LNCaP clone FGC (cell line): ENCODE results near the gene EIF1AD.

Source experiments
- DNase-seq: peaks from one replicate; pipeline ENCODE4 v3.0.0-alpha.2; 2011; ENCODE audit warnings: low read depth
- H3K4me3 ChIP-seq: 2 replicates; pipeline ENCODE4 v1.5.1; 2011; ENCODE audit warnings: mild to moderate bottlenecking, low read depth, low read length, control low read depth
- TF ChIP-seq, protein P1 (sequence below): IDR thresholded peaks from 2 replicates; pipeline ENCODE4 v1.5.1; 2012; ENCODE audit warnings: mild to moderate bottlenecking; ENCODE audit not compliant: control insufficient read depth, insufficient read depth; ENCODE audit errors: extremely low read depth

EIF1AD gene, protein sequence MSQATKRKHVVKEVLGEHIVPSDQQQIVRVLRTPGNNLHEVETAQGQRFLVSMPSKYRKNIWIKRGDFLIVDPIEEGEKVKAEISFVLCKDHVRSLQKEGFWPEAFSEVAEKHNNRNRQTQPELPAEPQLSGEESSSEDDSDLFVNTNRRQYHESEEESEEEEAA

DNA sequence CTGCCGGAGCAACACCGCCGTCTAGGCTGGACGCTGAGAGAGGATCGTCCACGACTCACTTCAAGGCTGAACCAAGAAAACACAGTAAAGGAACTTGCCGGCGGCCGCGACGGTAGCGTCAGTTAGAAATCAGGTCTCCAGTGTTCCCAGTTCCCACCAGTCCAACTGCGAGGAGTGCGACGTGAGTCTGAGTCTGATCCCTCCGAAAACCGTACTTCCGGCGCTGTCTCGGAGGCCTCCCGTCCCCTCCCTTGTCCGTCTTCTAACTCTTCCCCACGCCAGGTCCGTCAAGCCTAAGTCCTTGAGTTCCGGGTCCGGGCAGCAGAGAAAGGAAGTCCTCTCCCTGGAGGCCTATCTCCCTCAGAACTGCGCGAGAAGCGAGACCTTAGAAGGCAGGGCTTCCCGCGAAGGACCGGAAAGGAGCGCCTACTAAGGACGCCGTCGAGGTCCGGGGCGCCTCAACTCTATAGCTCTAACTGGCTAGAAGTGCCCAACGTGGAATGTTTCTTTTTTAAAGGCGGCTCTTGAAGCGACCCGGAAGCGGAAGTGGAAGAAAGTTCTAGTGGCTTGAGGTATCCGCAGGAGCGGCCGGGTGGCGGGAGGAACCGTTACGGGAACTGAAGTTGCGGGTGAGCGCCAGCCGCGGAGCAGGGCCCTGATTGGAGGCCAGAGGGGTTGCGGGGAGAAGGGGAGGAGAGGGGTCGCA lies at the start of gene EIF1AD, which contains the start of gene BANF1:
Gene EIF1AD, minus strand, starts transcription at position 216 of the 706 bp plus-strand sequence. CDS start 1,768 bp downstream, outside the sequence.
Gene BANF1, plus strand, starts transcription at position 562 of the 706 bp plus-strand sequence. CDS start 748 bp downstream, outside the sequence.
- TF ChIP-seq, protein P1, sequence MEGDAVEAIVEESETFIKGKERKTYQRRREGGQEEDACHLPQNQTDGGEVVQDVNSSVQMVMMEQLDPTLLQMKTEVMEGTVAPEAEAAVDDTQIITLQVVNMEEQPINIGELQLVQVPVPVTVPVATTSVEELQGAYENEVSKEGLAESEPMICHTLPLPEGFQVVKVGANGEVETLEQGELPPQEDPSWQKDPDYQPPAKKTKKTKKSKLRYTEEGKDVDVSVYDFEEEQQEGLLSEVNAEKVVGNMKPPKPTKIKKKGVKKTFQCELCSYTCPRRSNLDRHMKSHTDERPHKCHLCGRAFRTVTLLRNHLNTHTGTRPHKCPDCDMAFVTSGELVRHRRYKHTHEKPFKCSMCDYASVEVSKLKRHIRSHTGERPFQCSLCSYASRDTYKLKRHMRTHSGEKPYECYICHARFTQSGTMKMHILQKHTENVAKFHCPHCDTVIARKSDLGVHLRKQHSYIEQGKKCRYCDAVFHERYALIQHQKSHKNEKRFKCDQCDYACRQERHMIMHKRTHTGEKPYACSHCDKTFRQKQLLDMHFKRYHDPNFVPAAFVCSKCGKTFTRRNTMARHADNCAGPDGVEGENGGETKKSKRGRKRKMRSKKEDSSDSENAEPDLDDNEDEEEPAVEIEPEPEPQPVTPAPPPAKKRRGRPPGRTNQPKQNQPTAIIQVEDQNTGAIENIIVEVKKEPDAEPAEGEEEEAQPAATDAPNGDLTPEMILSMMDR = no peak
- peak within 1 kb of the TSS; percentile 99 for H3K4me3 ChIP-seq
- peak; percentile 96 for DNase-seq

DNA sequence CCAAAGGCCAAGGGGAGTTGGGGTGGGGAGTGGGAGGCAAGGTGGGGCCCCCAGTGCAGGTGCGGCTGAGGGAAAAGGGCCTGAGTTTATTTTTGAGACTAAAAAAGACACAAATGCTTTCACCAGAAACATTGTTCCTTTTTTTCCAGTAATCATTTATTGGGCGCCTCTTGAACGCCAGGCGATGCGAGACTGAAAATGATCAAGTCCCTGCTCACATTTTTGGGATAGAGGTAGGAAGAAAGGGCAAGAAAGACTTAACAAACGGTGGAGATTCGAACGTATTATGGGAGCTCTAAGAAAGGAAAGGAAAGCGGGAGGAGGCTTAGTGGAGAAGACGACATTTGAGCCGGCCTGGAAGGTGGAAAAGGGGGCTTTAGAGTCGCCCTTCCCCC lies 49.4 kb upstream of the EIF1AD start:
- TF ChIP-seq, protein P1 = no peak
- peak overlapping the region; percentile 99 for H3K4me3 ChIP-seq
- no peak for DNase-seq

DNA sequence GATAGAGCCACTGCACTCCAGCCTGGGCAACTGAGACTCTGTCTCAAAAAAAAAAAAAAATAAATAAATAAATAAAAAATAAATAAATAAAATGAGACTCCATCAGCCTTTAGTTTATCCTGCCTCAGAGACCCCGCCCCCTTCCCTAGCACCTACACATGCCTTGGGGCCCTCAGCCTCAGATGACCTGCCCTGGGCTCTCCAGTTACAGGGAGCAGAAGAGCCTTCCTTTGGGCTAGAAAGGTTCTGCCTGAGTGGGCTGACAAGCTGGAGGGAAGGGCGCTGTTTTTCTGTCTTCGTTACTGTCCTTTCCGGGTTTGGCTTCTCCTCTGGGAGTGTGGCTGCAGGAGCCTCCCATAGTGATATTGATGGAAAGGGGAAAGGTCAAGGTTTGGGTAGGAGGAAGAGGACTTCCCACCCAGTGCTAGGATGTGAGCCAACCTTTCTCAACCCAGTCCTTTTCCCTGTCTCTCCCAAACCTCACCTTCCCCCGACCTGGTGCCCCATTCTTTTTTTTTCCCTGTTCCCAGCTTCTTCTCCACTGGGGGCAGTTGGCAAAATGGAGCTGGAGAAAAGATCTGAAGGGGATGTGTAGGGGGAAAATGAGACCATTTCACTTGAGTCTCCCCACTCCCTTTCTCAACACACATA lies 48.7 kb upstream of the EIF1AD start:
- H3K4me3 ChIP-seq = no peak overlapping the region; the same call in 1 of the 2 replicates
- DNase-seq = no peak
- TF ChIP-seq, protein P1 = no peak

DNA sequence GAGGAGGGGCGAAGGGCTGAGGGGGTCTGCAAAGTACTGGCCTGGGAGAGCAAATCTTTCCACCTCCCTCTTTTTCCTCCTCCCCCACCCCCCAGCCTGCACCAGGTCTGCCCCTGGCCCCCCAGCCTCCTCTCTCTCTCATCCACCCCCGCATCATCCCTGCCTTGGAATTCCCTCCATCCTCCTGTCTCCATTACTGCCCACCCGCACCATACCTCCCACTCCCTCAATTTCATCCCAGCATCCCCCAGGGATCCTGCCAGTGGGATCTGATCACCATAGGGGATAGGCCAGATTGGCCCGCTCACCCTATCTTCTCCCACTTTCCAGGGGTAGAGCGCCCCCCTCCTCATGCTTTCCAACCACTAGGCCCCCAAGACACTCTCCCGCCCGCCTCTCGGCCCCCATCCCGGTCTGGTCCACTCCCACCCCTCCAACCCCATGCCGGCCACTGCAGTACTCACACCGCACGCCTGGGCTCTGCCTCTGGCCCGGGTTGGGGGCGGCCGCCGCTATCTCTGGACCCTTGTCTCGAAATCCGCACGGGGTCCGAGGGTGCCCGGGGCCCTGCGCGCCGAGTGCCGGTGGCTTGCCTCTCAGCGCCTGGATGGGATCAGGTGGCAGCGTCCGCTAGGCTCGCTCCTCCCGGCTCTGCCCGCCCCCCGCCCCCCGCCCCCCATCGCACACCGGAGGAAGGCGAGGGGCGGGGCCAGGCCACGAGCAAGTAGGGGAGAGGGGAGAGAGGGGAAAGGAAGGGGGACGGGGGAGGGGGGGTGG lies 46.8 kb upstream of the EIF1AD start, which contains the start of gene GAL3ST3:
Gene GAL3ST3, minus strand, starts transcription at position 615 of the 777 bp plus-strand sequence. CDS start 3,746 bp downstream, outside the sequence.
- no peak for DNase-seq
- H3K4me3 ChIP-seq = no peak within 1 kb of the TSS
- TF ChIP-seq, protein P1 = no peak

DNA sequence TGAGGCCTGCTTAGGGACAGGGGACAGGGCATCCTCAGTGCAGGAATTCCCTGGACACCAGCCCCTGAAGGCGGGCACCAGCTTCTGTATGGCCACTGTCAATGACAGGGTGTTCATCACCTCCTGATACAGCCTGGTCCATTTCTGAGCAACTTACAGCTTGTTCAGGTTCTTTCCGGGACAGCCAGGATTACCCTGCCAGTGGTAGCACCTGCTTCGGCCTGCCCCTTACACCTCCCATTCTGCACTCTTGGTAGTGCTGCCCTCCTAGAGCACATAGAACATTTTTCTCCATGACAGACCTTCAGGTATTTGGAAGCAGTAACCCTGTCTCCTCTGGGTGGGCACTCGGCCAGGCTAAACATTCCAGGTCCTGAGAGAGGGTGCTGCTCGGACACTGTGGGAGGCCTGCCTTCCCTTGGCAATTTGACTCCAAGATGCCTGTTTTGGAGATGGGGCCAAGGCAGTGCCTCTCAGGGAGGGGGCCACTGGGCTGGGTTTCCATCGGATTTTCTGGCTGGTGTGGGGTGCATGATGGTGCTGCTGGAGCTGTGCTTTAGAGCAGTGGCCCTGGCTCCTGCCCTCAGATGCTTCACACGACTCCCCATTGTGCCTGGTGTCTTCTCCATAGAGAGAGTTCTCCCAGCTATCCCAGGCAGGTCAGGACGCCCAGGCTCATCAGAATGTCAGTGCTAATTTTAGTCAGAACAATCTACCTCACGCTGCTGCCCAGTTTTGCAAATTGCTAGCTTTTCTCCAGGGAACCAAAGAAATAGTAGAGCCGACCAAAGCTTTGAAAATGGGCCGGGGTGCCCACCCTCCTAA lies 45.8 kb upstream of the EIF1AD start:
- no peak for DNase-seq
- H3K4me3 ChIP-seq = no peak overlapping the region
- TF ChIP-seq, protein P1 = no peak

DNA sequence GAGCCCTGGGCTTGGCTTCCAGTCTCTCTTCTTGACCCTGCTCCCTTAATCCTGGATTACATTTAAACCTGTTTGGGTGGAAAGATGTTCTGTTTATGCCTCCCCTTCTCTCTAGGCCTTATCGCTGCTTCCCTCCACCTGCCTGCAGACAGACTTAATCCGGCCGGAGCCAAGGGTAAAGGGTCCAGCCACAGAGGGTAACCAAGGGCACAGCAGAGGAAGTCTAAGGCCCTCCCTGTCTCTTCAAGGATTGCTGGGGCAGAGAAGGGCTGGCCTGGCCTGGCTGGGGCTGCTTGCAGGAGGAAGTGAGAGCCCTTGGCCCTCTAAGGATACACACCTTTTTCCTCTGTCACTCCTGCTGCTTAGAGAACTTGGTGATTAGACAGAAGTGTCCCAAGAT lies 44.9 kb upstream of the EIF1AD start:
- TF ChIP-seq, protein P1 = no peak
- no peak for DNase-seq
- H3K4me3 ChIP-seq = no peak overlapping the region
